Measurements from ENCODE around the gene TBC1D7.

The TBC1D7 gene

DNA sequence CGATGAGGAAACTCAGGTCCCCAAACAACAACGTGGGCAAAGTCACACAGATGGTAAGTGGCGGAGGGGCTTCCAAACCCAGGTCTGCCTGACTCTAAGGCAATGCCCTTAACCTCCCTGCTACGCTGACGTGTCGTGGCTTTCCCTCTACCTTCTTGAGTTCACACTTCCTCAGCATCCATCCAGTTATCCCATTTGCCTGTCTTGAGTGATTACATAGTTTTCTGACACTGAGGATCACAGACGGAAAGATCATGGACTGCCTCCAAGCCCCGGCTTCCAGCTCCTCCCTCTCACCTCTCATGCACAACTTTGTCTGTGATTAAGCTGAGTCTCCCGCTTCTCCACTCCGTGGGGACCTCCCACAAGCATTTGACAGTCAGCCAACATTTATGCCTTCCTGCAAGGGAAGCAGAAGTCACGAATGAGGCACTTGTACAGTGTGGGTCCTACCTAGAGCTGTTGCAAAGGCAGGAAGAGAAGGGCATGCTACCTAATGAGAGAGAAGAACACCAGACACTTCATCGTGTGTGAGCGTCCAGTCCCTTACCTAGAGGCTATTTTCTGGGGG, 33.8 kb downstream of the TBC1D7 start:
- no peak for DNase-seq (ENCODE audit: low spot score)

DNA sequence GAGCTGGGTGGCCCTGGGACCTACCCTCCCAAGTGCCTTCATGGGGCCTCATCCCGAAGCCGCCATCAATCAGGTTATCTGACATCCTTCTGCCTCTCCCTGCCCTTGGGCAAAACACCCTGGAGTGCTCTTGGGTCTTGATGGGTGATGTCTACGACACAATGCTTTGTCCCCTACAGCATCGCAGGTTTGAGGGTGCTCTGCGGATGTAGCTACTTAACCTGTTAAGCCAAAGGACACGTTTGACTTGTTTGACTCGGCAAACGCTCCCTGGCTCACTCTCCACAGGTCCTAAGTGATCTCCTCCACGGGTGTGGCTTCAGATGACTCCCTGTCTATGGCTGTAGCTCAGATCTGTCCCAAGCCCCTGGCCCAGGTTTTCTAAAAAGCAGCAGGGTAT, 35.6 kb downstream of the TBC1D7 start:
- DNase-seq (ENCODE audit: low spot score) = no peak

DNA sequence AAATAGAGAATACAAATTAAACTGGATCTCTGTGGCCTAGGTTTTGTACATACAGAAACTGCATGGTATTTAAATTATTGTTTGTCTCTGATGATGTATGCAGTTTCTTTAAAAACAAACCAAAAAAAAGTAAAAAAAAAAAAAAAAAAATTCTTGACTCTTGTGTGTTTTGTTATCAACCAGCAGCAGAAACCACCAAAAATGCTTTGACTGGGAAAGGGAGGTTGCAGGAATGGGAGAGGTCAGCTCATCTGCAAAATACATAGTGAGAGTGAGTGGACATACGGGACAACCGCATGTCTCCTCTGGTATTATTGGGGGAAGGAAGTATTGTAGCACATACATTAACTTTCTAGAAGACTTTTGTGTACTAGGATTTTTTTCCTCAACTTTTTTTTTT, 38.0 kb downstream of the TBC1D7 start:
- no peak for DNase-seq (ENCODE audit: low spot score)

DNA sequence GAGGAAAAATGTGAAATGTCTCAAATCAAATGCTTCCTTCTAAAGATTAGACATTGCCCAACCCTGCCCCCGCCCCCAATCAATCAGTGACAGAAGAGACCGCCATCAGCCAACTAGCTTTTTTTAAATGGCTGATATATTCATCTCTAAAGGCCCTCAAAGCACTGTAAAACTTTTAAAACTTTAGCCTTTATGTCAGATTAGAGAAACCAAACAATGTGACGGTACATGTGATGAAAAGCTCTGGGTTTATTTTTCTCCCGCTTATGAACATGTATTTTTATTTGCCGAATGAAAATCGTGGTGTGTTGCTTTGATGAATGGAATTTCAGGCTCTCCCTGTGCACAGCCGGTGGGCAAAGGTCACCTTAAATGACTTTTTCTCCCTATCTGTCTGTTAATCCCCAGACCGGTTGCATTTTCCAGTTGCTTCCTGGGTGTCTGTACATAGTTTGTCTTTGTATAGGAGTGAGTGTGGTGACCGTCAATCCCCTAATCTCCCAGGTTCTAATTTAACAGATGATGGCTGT, 38.5 kb downstream of the TBC1D7 start:
- DNase-seq (ENCODE audit: low spot score) = no peak

DNA sequence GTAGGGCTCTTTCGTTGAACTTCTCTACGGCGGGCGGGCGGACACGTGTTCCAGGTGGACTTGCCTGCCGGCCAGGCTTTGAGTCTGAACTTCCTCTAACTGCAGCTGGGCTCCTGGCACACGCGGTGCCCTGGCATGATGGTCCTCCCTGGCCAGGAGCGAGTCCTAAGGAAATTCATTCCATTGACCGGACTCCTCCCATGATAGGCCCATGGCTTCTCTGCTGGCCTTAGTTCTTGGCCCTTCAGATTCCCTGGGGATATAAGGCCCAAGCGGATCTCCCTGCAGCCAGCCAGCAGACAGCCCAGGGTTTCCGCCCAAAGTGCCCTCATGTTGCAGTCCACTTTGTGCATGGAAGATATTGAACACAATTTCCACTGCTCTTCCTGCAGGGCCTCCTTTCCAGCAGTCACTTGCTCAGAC, 39.4 kb downstream of the TBC1D7 start:
- DNase-seq (ENCODE audit: low spot score) = no peak

DNA sequence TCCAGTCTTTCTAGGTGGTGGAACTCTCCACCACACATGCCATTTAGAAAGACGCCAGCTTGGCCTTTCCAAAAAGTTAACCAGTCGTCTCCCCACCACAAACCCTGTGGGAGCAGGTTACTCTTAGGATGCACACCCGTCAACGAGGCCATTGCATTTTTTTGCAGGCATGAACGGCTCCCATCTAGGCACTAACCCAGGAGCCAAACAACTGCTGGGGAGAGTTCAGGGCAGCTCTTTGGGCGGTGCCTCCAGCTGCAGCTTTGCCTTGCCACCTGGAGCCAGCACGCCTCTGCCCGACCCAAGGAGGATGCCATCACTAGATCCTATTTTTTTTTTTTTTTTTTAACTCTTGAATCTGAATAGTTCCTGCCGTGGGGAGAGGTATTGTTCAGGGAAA, 39.9 kb downstream of the TBC1D7 start:
- no peak for DNase-seq (ENCODE audit: low spot score)

DNA sequence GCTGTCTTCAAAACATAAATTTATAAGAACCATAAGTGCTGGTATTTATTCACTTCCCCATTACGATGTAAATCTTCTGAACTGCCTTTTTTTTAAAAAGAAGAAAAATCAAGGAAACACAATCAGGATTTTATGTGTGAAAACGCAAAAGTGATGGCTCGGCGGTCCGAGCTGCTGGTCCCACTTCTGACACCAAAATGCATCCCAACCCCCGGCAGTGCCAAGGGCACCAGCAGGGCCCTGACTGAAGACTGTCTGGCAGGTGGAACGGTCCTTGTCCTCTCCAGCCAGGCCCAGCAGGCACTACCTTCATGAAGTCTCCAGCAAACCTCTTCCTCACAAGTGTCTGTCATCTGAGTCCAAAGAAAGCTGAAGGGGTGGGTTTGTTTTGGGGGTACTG, 41.2 kb downstream of the TBC1D7 start:
- no peak for DNase-seq (ENCODE audit: low spot score)

DNA sequence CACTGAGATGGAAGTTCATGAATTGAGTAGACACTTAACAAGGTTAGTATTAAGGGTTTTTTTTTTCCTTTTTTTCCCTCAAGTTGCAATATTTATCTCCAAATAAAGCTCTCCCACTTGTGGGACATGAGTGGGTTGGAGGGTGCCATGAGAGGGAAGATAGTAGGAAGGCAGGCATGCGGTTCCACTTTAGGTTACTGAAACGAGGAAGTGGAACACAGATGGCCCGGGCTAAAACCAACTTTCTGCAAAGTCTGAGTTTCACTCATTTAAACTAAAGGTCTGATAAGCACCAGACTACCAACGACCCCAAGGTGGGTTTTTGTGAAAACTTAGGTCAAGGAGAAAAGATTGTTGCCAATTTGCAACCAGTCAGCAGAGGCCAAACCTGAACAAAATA, 42.2 kb downstream of the TBC1D7 start:
- DNase-seq (ENCODE audit: low spot score) = peak; percentile 48

DNA sequence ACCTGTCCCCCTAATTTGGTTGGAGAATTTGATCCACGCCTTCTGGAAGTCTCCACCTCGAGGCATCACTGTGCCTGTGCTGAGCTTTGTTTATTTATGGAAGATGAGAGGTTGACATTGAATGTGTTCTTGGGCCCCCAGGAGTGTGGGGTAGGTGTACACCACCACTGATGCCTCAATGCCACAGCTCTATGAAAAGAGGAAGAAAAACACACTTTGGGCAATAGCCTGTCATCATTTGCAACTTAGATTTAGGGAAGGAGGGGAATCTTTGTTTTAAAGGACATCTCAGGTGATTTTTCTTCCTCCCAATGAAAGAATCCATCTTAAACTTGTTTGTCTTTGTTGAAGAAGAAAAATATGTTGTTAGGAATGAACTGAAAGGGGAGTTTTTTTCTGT, 42.6 kb downstream of the TBC1D7 start:
- no peak for DNase-seq (ENCODE audit: low spot score)

DNA sequence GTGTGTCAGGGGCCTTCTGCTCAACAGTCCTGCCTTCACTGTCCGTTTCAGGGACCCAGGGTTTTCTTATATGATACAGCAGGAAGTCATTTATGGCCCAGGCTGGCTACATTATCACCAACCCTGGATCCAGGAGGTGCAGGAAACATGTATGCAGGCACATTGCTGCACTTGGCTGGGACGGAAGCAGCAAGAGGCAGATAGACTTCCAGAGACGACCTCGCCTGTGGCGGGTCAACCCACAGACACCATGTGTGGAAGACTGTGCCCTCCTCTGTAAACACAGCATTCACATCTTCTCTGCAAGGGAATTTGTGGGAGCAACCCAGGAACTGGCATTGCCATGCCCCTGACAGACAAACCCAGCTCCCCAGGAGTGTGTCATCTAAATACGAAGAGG, 43.7 kb downstream of the TBC1D7 start:
- no peak for DNase-seq (ENCODE audit: low spot score)

DNA sequence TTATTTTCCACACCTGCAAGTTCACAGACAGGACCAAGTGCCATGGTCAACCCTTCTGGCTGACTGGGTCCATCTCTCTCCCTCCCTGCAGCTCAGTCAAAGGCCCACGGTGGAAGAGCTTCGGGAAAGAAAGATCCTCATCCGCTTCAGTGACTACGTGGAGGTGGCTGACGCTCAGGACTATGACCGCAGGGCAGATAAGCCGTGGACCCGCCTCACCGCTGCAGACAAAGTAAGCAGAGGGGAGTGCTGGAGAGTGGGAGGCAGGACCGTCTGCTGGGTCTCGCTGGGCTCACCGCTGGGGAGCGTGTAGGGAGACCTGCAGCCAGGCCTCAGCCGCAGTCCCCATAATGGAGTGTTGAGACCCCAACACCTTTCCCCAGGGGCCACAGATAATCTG, 45.0 kb downstream of the TBC1D7 start:
- no peak for DNase-seq (ENCODE audit: low spot score)

DNA sequence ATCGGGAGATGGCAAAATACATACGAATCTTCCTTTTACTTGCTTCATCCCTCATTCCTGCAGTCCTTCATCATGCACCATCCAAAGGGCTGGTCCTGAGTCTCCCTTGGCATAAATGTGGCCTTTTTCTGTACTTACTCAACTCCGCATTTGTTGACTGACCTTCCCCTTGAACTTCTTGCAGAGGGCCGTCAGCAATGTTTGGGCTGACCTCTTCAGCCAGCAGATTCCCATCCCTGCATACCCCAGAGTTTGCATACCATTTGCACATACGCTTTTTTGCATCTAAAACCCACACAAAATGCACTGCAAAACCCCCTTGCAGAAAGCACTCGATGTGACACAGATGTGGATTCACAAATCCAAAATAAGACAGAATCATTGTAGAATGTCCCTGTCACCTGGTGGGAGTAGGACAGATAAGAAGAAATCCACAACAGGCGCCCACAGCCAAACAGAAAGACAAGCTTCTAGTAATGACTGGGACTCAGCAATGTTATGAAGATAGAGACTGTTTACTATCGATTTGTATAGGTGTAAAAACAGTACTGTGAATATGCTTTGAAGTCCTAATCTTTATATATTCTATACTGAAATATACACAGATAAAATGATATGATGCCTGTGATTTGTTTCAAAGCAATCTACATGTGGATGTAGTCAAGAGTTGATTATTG, 45.8 kb downstream of the TBC1D7 start:
- no peak for DNase-seq (ENCODE audit: low spot score)

DNA sequence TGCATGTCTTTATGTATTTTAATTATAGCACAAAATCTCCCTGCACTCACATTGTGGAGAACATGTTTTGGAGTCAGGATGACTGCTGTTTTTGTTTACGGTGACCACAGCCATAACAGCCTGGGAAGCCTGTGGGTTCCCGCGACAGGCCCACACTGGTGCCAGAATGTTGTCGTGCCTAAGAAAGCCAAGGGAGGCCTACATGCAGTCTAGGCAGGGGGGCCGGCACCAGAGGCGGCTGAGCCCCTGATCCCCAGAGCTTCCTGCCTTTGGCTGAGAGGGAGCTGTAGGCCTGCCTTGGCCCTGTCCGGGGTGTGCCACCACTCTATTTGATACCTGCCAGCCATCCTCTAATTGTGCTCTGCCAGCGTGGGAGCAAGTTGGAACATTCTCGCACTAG, 46.7 kb downstream of the TBC1D7 start:
- no peak for DNase-seq (ENCODE audit: low spot score)

DNA sequence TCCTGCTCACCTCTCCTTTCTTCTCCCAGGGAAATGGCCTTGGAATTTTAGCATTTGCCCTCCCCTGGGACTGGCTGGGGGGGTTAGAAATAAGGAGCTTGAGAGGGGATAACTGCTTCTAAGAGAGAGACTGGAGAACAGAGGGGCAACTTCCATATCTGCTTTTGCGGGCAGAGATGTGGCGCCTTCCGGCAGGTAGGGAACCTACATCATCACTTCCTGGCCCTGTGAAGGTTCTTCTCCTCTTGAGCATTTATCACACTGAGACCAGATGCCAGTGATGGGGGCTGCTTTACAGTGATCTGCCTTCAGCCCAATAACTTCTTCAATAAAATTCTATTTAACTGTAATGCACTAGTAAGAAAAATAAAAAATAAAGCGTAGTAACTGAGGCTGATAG, 48.1 kb downstream of the TBC1D7 start:
- DNase-seq (ENCODE audit: low spot score) = no peak

DNA sequence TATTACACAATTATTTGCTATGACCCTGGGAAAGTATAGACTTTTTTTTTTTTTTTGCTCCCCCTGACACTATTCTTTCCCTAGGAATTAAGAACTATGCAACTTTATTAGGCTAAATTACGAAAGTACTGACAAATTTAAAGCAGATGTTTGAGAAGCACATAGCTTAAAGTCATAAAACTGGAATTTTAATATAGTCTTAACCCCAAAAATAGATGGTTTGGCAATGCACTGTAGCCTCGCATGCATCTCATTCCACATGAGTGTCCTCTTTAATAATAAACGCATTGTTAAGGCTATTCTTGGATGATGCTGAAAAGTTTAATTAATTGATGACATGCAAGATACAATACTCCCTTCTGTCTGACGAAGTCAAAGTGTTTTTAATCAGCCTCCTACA, 49.3 kb downstream of the TBC1D7 start:
- no peak for DNase-seq (ENCODE audit: low spot score)

DNA sequence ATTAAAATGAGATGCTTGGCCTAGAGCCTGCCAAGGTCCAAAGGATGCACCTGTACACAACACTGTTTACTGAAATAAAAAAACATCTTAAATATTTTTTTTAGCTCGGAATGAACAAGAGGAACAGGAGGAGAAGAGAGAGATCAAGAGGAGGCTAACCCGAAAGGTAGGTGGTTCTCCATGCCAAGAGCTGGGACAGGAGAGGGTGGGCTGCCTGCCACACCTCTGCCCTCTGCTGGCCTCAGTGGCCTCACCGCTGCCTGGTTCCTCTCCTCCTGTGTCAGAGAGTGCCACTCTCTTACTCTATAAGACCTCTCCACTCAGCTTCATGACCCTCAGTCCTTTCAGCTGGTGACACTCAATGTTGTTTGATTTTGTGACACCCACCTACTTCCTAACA, 50.2 kb downstream of the TBC1D7 start:
- no peak for DNase-seq (ENCODE audit: low spot score)

DNA sequence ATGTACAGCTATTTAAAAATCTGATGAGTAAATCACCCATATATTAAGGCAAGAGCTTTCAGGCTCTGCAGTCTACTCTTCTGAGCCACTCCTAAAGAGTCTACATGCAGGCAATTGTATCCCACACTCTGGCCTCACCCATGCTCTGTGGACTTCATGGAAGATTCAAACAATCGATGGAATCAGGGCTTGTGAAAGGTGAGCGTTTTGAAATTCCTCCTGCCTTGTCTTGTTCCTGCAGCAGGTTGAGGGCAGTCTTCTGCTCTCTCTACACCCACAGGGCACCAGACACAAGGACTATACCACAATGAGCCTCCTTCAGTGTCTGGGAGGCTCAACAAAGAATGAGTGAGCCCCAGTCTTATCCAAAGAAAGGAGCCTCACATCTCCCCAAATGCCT, 51.1 kb downstream of the TBC1D7 start:
- DNase-seq (ENCODE audit: low spot score) = no peak

DNA sequence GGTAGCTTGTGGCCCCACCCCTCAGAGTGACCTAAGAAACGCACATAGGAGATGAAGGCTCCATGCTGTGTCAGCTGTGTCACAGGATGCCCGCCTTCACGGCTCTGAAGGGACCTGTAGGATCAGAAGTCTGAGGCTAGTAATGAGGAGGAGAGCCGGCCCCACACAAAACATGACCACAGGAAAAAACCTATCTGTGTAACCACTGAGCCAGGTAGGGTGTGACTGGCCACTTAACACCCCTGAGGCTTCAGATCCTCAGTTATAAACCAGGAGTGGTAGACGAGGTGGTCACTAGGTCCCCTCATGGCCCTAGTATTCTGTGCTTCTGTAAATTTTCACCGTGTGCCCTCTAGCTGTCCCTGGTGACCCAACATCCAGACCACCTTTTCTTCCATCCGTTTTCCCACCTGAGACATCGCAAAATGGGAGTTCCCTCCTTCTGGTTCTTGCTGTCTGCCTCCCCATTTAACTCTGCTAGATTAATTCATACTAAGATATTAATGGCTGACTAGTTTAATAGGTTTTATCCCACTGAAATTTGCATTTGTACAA, 52.8 kb downstream of the TBC1D7 start:
- no peak for DNase-seq (ENCODE audit: low spot score)

DNA sequence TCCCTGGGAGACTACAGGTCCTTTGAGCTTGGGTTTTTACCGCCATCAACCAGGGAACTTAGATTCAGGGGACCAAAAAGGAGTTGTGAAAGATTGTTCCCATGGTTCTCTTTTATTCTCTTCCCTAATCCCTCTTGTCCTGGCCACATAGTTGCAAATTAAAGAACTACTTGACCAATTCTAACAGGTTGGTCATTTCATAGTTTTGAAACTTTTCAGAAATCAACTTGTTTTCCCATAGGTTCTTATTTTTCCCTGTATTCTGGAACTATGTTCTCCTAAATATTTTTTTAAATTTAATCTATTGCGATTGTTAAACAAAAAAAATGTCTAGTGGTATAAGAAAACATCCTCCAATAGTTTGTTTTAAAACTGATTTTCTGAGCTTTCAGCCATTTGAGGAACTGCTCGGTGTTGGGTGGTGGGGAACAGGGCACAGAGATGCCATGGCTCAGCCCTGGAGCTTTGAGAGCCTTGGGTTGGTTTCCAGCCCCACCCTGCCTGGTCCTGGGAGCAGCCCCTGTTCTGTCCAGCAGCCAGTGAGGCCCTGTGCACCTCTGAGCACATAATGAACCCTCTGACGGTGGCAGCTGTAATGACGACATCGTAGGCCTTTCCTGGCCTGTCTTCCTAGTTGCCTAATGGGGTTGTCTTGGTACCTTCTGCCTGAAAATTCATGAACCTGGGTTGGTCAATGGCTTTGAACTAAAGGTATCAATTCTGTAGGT, 53.5 kb downstream of the TBC1D7 start:
- DNase-seq (ENCODE audit: low spot score) = no peak

DNA sequence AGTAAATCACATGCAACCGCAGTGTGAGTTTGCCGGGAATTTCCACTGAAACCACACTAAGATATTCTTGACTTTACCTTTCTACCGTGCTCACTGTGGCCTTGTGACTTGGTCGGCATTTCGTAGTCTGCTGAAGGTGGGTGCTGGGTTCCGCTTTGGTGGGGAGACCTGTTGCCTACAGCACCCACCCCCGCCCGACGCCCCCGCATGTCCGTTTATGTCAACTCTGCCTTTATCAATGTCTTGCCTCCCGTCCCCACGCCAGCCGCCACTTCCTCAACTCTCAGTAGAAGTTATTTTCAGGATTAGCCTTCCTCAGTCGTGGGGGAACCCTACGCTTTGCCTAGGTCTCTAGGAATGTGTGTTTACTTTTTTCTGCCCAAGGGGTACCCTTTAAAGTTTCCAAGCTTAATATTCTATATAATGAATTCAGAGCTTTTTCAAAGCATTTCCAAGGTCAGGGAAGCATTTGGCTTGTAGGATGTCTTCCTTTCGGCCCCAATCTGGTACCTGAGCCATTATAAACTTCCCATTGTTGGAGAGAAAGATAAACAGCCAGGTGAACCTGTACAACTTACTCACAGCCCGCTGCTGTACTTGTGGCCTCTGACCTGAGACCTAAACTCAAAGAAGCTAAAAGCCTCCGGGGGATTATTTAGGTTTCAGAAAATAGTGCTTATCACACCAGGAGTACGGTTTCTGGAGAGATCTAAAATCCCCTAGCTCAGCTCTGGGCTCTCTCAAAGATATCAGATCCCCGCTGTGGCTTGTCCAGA, 54.2 kb downstream of the TBC1D7 start:
- peak; percentile 50 for DNase-seq (ENCODE audit: low spot score)

DNA sequence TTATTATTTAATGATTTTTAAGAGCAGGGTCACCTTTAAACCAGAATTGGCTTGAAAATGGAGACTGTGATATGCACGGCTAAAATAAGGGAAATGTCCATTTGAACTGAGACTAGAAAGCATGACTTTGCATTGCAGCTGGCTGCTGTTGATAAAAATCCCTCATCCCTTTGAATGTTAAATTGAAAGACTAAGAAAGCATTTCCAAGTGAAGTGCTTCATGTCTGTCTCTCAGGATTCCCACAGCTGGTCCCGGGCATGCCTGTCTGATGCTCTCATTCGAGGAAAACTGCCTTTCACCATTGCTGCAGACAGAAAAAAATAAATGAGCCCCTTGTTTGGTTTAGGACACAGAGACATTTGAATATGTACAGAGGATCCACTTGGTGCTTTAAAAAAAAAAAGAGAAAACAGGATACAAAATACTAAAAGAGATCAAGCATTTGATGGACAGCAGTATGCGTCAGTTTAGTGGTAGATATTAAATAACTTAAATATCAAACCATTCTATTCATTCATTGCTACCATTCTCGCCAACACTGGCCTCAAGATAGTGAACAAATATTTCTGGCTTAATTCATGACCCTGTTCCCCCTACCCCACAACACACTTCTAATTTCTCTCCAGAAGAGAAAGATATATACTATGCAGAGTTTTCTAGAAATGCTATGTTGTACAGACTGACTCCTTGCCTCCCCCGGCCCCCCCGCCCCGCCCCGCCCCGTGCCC, 55.0 kb downstream of the TBC1D7 start:
- peak; percentile 74 for DNase-seq (ENCODE audit: low spot score)
